ENCODE results near the gene ANXA8.

The ANXA8 gene

GRCh38 chr10:47449102-47449978 lies 34.6 kb downstream of the ANXA8 start:
- DNase-seq (ENCODE audit: insufficient read length, low spot score) (no peak), FAIRE-seq (no peak)
- TF ChIP-seq SPI1 (IDR thresholded peaks at IDR 0.05; ENCODE audit: low read depth, low read length) (peak; percentile 45), POLR2AphosphoS5 (IDR thresholded peaks at IDR 0.05; ENCODE audit: low read depth, low read length) (no peak)

GRCh38 chr10:47447705-47448104 lies 36.2 kb downstream of the ANXA8 start:
- DNase-seq (ENCODE audit: insufficient read length, low spot score) = no peak
- no peak for FAIRE-seq
- no peak for TF ChIP-seq PAX5 (IDR thresholded peaks at IDR 0.05; ENCODE audit: insufficient read depth, low read length, severe bottlenecking)
- TF ChIP-seq POLR2A (IDR thresholded peaks at IDR 0.05; ENCODE audit: low read depth, low read length) = no peak
- no peak for TF ChIP-seq SPI1 (IDR thresholded peaks at IDR 0.05; ENCODE audit: low read depth, low read length)
- no peak for TF ChIP-seq POU2F2 (IDR thresholded peaks at IDR 0.05; ENCODE audit: low read depth, low read length)
- no peak for TF ChIP-seq POLR2AphosphoS5 (IDR thresholded peaks at IDR 0.05; ENCODE audit: low read depth, low read length)
- TF ChIP-seq TAF1 (IDR thresholded peaks at IDR 0.05; ENCODE audit: low read depth, low read length) = no peak

- no peak for DNase-seq (ENCODE audit: insufficient read length, low spot score)
- no peak for FAIRE-seq
- TF ChIP-seq SPI1 (IDR thresholded peaks at IDR 0.05; ENCODE audit: low read depth, low read length) (no peak), TAF1 (IDR thresholded peaks at IDR 0.05; ENCODE audit: low read depth, low read length) (no peak), PAX5 (IDR thresholded peaks at IDR 0.05; ENCODE audit: insufficient read depth, low read length, severe bottlenecking) (no peak), POLR2AphosphoS5 (IDR thresholded peaks at IDR 0.05; ENCODE audit: low read depth, low read length) (no peak), POLR2A (IDR thresholded peaks at IDR 0.05; ENCODE audit: low read depth, low read length) (no peak), POU2F2 (IDR thresholded peaks at IDR 0.05; ENCODE audit: low read depth, low read length) (no peak)
Measured at GRCh38 chr10:47447209-47447608, 36.7 kb downstream of the ANXA8 start.

GRCh38 chr10:47445720-47446119 lies 38.2 kb downstream of the ANXA8 start:
- FAIRE-seq = no peak
- DNase-seq (ENCODE audit: insufficient read length, low spot score) = no peak
- TF ChIP-seq POU2F2 (IDR thresholded peaks at IDR 0.05; ENCODE audit: low read depth, low read length) = no peak
- no peak for TF ChIP-seq POLR2AphosphoS5 (IDR thresholded peaks at IDR 0.05; ENCODE audit: low read depth, low read length)
- no peak for TF ChIP-seq POLR2A (IDR thresholded peaks at IDR 0.05; ENCODE audit: low read depth, low read length)
- TF ChIP-seq PAX5 (IDR thresholded peaks at IDR 0.05; ENCODE audit: insufficient read depth, low read length, severe bottlenecking) = no peak
- no peak for TF ChIP-seq SPI1 (IDR thresholded peaks at IDR 0.05; ENCODE audit: low read depth, low read length)
- no peak for TF ChIP-seq TAF1 (IDR thresholded peaks at IDR 0.05; ENCODE audit: low read depth, low read length)

GRCh38 chr10:47444047-47444446 lies 39.9 kb downstream of the ANXA8 start:
- TF ChIP-seq SPI1 (IDR thresholded peaks at IDR 0.05; ENCODE audit: low read depth, low read length) (no peak), PAX5 (IDR thresholded peaks at IDR 0.05; ENCODE audit: insufficient read depth, low read length, severe bottlenecking) (no peak), POU2F2 (IDR thresholded peaks at IDR 0.05; ENCODE audit: low read depth, low read length) (no peak), TAF1 (IDR thresholded peaks at IDR 0.05; ENCODE audit: low read depth, low read length) (no peak), POLR2AphosphoS5 (IDR thresholded peaks at IDR 0.05; ENCODE audit: low read depth, low read length) (no peak), POLR2A (IDR thresholded peaks at IDR 0.05; ENCODE audit: low read depth, low read length) (no peak)
- DNase-seq (ENCODE audit: insufficient read length, low spot score) (no peak), FAIRE-seq (no peak)

- no peak for DNase-seq (ENCODE audit: insufficient read length, low spot score)
- TF ChIP-seq POLR2AphosphoS5 (IDR thresholded peaks at IDR 0.05; ENCODE audit: low read depth, low read length) (no peak), POLR2A (IDR thresholded peaks at IDR 0.05; ENCODE audit: low read depth, low read length) (no peak), PAX5 (IDR thresholded peaks at IDR 0.05; ENCODE audit: insufficient read depth, low read length, severe bottlenecking) (no peak), SPI1 (IDR thresholded peaks at IDR 0.05; ENCODE audit: low read depth, low read length) (no peak), TAF1 (IDR thresholded peaks at IDR 0.05; ENCODE audit: low read depth, low read length) (no peak), POU2F2 (IDR thresholded peaks at IDR 0.05; ENCODE audit: low read depth, low read length) (no peak)
- FAIRE-seq = no peak
Measured at GRCh38 chr10:47443145-47443544, 40.8 kb downstream of the ANXA8 start.

- TF ChIP-seq POLR2AphosphoS5 (IDR thresholded peaks at IDR 0.05; ENCODE audit: low read depth, low read length) (no peak), SPI1 (IDR thresholded peaks at IDR 0.05; ENCODE audit: low read depth, low read length) (no peak), POU2F2 (IDR thresholded peaks at IDR 0.05; ENCODE audit: low read depth, low read length) (no peak), PAX5 (IDR thresholded peaks at IDR 0.05; ENCODE audit: insufficient read depth, low read length, severe bottlenecking) (no peak), POLR2A (IDR thresholded peaks at IDR 0.05; ENCODE audit: low read depth, low read length) (no peak), TAF1 (IDR thresholded peaks at IDR 0.05; ENCODE audit: low read depth, low read length) (no peak)
- FAIRE-seq = no peak
- no peak for DNase-seq (ENCODE audit: insufficient read length, low spot score)
Measured at GRCh38 chr10:47442351-47442750, 41.6 kb downstream of the ANXA8 start.

GRCh38 chr10:47441938-47442337 lies 42.0 kb downstream of the ANXA8 start:
- no peak for TF ChIP-seq SPI1 (IDR thresholded peaks at IDR 0.05; ENCODE audit: low read depth, low read length)
- TF ChIP-seq POLR2AphosphoS5 (IDR thresholded peaks at IDR 0.05; ENCODE audit: low read depth, low read length) = no peak
- TF ChIP-seq POLR2A (IDR thresholded peaks at IDR 0.05; ENCODE audit: low read depth, low read length) = no peak
- TF ChIP-seq TAF1 (IDR thresholded peaks at IDR 0.05; ENCODE audit: low read depth, low read length) = no peak
- no peak for TF ChIP-seq POU2F2 (IDR thresholded peaks at IDR 0.05; ENCODE audit: low read depth, low read length)
- TF ChIP-seq PAX5 (IDR thresholded peaks at IDR 0.05; ENCODE audit: insufficient read depth, low read length, severe bottlenecking) = no peak
- FAIRE-seq = no peak

GRCh38 chr10:47440207-47440606 lies 43.7 kb downstream of the ANXA8 start:
- DNase-seq (ENCODE audit: insufficient read length, low spot score) = no peak
- no peak for TF ChIP-seq POLR2A (IDR thresholded peaks at IDR 0.05; ENCODE audit: low read depth, low read length)
- TF ChIP-seq TAF1 (IDR thresholded peaks at IDR 0.05; ENCODE audit: low read depth, low read length) = no peak
- no peak for TF ChIP-seq PAX5 (IDR thresholded peaks at IDR 0.05; ENCODE audit: insufficient read depth, low read length, severe bottlenecking)
- no peak for TF ChIP-seq SPI1 (IDR thresholded peaks at IDR 0.05; ENCODE audit: low read depth, low read length)
- no peak for TF ChIP-seq POU2F2 (IDR thresholded peaks at IDR 0.05; ENCODE audit: low read depth, low read length)
- no peak for TF ChIP-seq POLR2AphosphoS5 (IDR thresholded peaks at IDR 0.05; ENCODE audit: low read depth, low read length)
- no peak for FAIRE-seq

More at GRCh38 chr10:47441938-47442337, 42.0 kb downstream of the ANXA8 start:
- DNase-seq (ENCODE audit: insufficient read length, low spot score) = no peak
